Amygdala (tissue), 56 donors: Measurements from ENCODE around the gene CCDC102A.

ENCODE experiments used
- DNase-seq, 56 donors: peaks; one replicate each; lab custom pipeline; 2025; lab: John Stamatoyannopoulos, UW

The CCDC102A gene

DNA sequence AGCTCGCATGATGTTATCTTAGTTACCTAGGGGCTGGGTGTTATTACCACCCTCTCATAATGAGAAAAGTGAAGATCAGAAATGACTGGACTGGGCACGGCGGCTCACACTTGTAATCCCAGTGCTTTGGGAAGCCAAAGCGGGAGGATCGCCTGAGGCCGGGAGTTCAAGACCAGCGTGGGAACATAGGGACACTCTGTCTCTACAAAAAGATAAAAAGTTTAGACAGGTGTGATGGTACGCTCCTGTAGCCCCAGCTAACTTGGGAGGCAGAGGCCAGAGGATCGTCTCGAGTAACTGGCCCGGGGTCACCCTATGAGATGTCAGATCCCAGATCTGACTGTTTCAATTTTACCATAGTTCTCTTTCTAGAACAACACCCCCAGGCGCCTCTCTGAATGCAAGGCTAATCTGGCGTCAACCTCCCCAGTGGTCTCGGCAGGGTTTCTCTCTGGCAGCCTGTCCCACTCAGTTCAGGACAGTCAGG lies 1.9 kb upstream of the CCDC102A start:
- DNase-seq, result no peak

DNA sequence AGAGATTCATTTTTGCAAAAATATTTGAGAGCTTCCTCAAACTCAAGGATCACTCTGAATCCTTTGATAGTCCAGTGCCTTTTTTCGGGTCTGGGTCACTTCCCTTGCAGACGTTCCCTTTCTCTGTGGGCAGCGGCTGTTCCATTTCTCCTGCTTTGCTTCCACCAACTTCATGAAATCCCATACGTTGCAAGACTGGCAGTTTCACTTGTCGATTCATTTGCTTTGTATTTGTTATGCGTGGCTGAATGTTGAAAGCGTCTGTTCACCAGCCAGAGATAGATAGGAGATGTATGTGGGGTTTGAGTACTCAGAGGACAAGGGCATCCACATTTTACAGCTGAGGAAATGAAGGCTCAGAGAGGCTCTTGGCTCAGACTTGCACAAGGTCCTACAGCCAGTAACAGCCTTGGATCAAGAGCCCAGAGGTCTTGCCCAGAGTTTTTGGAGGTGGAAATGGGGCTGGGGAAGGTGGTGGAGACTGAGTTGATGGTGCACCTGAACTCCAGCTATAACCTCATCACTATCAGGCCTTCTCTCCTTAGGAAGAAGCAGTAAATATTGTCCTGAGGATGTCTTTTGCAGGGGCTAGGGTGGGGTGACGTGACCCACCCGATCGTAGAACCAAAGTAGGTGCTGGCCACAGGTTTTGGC lies 1.3 kb upstream of the CCDC102A start:
- peak in 2 of 56 donors; percentile 18 to 44 for DNase-seq

DNA sequence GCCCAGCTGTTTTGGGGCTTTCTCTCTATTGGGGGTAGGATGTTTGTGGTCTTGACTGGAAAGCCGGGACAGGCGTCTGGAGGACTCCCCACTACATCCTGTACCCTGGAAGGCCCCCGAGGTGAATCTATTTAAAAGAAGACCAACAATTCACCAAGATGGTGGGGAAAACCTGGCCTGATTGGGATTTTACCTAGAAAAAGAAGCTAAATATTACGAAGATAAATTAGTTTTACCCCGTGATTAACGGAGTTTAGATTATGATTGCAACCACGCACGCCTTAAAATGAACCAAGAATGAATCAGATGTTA lies 779 bp upstream of the CCDC102A start:
- no peak for DNase-seq

DNA sequence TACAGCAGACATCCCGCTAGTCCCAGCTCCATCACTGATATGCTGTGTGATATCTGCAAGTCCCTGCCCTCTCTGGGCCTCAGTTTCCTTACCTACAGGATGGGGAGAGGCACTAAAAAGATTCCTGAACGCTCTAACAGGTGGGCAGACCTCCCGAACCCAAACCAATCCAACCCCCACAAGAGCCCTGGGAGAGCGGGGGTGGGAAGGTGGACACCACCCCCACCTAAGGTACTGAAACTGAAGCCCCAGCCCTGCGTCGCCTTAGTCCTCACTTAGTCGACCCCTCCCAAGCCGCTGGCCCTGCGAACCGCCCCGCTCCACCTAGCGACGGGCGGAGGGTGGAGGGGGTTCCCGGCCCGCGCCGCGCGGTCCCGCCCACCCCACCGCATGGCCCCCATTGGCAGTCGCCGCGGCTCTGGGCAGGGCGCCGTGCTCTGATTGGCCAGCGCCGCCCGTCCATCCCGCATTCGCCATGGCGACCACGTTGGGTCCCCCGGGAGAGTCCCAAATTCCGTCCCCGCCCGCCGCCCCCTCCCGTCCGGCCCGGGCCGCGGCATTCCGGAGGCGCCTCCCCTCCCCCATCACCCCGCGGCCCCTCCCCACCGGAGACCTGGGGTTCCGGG lies 578 bp downstream of the CCDC102A start:
- DNase-seq, result peak in 53 of 56 donors; percentile 15 to 98 (median 73)

DNA sequence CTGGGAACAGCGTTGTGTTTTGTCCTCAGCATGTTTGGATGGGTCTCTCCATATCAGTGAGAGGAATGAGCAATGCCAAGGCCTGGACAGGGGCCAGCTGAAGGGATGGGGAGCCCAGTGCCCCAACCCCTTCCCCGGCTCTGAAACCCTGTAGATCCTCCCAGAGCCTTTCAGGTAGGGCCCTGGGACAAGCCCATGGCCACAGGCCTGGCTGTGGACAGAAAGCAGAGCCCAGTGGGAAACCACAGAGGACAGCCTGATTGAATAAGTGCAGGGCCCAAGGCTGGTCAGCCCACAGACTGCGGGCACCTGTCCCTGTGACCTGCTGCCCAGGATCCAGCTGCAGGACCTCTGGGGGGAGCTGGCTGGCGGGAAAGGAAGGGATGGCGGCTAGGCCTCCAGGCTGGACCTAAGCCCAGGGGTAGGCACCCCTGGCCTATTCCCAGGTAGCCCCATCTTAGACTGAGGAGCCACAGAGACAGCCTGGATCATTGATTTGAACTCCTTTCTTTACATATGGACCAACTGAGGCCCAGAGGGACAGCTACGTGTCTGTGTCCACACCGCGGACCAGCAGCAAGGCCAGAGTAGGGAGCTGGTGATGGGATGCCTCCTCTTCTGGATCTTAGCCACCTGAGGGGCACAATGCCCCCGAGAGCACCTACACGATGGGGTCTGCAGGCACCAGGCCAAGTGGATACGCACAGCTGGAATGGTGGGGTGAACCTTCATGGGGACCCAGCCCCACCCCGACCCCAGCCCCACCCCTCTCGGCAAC lies 1.3 kb downstream of the CCDC102A start:
- no peak for DNase-seq

DNA sequence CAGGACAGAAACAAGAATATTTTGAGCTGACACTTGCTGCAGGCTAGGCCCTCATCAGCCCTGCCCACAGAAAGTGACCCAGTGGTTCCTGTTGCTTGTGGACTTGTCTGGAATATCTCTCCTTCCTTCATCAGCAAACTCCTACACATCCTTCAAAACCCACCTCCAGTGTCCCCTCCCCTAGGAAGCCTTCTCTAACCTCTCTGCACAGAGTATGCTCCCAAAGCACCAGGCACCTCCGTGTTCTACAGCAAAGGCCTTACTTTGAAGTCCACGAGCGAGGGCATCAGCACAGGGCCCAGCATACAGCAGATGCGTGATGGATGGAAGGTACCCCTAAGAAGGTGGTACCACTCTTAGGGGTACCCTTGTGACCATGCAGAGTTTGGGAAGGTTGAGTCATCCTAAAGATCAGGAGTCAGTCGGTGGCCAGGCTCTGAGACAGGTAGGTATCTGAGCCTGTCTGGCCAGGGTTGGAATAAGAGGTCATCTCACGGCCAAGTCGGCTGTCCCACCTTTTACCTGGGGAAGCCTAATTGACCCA lies 2.0 kb downstream of the CCDC102A start:
- no peak for DNase-seq

DNA sequence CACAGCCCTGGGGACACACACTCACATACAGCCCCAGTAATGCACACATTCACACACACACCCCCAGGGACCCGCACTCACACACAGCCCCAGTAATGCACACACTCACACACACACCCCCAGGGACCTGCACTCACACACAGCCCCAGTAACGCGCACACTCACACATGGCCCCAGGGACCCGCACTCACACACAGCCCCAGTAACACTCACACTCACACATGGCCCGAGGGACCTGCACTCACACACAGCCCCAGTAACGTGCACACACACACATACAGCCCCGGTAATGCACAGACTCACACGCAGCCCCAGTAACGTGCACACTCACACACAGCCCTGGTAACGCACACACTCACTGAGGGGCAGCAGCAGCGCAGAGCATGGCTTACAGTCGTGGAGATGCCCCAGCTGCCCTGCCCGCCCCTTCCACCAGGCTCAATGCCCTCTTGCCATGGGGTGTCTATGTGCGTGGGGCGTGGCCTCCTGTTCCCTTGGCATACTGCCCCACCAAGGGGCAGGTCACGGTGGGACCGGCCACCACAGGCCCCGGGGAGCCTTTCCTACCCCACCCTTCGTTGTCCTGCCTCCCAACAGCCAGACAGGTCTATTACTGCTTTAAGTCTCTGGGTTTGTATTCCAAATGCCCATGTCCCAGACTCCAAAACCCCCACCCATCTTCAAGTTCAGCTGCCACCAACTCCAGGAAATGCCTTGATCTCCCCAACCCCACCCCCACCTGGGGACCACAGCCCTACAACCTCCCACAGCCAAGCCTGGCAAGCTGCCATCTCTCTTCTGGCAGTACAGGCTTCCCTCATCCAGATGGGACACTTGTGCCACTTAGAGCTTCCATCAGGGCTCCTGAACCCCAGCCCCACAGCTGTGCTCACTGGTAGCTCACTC lies 2.7 kb downstream of the CCDC102A start:
- DNase-seq, result peak in 1 of 56 donors; percentile 35

DNA sequence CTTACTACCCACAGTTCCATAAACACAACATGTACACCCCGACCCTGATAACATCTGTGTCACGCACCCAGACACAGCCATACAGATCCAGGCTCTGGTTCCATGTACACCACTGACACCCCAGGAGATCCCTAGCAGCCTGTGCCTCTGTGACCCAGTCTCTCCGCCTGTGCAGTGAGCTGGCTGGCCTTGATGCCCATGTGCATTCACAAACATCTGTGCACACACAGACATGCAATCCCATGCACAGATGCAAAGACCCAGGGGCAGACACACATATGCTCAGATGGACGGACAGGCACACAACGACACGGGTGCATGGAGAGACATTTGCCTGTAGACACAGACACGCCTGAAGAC lies 4.1 kb downstream of the CCDC102A start:
- DNase-seq, result no peak

DNA sequence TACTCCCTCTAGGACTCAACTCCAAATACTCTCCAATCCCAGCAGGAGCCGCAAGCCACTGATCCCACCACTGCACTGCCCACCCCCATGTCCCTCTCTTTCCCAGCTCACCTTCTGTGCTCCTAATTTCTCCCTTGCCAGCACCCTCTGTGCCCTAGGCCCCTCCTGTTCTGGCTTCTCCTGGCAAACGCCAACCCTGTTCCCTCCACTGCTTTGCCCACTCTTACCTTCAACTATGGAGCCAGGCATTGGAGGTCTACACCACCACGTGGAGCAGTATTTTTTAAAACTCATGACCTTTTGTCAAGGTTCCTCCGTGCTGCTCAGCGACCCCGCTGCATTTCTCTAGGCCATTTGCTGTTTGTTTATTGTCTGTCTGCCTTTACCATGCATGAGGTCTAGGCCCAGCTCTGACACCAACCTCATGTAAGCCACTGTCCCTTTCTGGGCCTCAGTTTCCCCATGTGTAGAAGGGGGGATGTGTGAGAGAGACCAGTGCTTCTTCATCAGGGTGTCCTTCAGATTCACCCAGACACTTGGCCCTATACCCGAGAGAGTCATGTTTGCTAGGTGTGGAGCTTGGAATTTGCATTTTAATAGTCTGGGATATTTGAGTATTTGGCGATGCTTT lies 4.6 kb downstream of the CCDC102A start:
- DNase-seq, result no peak

DNA sequence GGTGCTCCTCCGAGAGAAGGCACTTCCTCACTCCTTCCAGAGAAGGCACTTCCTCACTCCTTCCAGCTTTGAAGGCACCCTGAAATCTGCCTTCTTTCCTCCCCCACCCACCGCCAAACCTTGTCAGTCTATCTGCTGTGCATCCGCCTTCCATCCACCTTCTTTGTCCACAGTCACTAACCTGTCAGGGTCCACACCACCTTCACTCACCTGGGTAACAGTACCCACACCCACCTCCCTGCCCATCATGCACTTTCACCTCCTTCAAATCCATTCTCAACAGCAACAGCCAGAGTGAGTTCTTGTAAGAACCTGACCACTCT lies 5.2 kb downstream of the CCDC102A start:
- no peak for DNase-seq

DNA sequence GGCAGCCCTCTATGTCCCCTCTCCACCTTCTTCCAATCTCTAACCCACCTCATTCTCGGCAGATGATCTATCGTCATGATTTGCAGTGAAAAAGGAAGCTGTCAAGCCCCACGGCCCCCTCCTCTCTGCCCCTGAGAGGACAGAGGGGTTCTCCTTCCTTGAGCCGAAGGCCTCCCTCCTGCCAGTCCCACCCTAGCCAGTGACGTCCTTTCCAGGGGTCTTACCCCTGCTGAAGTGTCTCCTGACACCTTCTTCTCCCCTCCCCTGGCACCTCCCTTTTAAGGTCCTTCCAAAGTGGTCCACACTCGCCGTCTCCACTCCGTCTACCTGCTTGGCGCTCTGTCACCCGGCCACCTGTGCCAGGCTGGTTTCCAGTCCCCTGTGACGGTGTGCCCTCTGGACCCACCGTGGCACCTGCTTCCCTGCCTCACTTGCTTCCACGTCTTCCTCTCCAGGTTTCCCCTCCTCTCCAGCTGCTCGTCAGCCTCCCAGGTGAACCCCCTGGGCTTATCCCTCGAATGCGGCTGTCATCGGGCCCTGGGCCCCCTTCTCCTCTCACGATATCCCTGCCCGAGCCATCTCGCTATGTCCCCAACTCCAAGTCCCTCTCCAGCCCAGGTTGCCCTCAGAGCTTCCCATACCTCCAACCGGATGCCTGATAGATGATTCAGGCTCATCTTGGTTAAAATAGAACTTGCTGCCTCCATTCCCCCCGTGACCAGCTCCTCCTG lies 5.7 kb downstream of the CCDC102A start:
- DNase-seq, result no peak

DNA sequence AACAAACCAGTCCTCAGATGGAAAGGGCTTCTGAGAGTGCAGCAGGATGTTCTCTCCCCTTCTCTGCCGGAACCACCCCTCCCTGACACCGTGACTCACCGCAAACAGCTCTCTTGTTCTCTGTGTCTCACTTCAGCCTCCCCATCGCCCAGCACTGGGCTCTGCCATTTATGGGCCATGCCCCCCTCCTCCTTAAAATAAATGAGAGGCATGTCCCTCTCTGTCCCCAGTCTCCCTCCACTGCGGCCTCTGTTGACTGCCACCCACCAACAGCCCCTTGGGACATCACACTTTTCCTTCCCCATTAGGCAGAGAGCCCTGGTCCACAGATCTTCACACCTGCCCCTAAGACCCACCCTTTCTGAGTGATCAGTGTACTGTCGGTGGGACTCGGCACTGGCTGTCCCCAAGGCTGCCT lies 6.3 kb downstream of the CCDC102A start:
- no peak for DNase-seq

DNA sequence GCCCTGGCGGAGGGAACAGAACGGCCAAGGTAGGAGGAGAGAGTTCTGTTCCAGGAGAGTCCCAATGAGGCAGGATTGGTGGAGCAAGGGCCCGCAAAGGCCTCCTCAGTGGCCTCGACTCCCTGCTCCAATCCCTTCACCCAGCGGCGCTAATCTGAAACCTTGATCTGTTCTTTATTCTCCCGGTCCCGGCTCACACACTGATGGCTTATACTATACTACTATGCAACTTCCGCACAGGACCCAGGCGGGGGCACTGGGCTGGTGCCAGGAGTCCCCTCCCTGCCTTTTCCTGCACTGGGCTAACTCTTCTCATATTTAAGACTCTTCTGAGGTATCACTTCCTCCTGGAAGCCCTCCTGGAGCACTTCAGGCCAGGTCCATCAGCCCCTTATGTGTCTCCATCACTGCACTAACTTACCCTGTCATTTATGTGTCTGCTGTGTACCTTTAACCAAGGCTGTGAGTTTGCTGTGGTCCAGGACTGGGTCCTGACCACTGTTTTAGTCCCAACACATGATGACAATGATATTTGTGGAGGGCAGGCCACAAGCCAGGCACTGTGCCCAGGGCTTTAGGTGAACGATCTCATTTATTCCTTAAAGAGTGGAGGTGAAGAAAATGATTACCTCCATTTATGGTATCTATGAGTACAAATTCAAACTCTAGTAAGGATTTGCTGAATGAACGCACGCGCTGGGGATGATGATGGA lies 6.8 kb downstream of the CCDC102A start:
- DNase-seq, result no peak

DNA sequence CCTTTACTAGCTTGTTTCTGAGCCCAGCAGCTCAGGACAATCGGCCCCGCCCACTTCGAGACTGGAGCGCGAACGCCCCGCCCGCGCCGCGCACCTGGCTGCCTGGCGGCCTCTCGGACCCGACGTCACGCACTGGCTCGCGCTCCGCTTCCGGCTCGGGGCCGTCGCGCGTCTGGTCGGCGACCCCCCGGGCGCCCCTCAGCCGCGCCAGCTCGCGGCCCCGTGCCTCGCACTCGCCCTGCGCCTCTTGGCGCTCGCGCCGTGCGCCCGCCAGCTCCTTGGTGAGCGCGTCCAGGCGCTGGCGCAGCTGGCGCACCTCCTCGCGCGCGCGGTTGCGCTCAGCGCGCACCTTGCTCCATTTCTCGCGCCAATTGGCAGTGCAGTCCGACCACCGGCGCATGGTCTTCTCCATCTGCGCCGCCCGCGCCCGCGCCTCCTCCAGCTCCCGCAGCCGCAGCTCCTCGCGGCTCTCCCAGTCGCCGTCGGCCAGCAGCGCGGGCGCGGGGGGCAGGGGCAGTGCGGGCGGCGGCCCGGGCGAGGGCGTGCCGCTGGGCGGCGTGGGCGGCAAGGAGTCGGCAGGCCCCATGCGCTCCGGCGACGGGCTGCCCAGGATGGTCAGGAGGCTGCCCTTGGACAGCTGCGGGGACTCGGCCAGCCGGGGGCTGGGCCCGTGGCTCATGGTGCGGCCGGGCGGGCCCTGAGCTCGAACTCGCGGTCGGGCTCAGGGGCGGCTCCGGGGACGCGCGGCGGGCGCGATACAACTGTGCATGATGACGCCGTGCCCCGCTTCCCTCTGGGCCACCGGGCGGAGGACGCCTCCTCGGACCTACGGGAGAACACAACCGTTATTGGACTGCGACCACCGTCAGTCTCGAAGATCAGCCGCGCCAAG lies 7.6 kb downstream of the CCDC102A start:
- no peak for DNase-seq

DNA sequence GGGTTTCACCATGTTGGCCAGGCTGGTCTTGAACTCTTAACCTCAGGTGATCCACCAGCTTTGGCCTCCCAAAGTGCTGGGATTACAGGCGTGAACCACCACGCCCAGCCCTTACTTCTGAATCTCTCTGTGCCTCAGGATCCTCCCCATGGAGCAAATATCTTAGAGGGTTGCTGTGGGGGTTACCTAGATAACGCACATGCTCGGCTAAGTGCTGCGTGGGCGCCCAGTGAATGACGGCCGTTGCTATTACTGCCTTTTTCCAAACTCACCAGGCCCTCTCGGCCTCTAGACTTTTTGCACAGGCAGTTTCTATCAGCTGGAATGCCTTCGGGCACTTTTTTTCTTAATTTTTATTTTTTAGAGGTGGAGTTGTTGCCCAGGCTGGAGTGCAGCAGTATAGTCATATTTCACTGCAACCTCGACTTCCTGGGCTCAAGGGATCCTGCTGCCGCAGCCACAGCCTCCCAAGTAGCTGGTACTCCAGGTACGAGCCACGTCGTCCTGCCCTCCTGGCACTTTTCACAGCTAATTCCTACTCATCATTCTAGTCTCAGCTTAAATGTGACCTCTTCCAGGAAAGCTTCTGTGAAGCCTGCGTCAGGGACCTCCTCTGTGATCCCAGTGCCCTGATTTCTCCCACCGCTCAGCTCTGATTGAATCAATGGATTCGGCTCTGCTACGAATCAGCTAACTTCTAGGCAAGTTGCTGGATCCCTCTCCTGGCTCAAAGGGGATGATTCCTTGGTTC lies 8.6 kb downstream of the CCDC102A start:
- DNase-seq, result no peak

DNA sequence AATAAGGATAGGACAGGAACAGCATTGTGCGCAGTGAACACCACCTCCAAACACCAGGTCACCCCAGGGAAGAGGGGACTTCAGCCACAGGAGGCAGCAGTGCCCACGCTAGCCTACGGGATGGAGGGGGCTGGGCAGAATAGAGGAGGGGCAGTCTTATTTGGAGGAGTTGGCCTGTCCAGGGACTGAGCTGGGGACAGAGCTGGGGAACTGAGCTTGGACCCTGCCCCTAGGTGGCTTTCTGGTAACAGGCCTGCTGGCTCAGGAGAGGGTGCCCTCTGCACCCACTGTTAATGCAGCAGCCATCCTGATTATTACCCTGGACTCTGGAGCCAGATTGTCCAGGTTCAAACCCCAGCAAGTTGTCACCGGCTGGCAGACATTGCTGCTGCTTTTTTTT lies 9.3 kb downstream of the CCDC102A start:
- DNase-seq, result no peak

DNA sequence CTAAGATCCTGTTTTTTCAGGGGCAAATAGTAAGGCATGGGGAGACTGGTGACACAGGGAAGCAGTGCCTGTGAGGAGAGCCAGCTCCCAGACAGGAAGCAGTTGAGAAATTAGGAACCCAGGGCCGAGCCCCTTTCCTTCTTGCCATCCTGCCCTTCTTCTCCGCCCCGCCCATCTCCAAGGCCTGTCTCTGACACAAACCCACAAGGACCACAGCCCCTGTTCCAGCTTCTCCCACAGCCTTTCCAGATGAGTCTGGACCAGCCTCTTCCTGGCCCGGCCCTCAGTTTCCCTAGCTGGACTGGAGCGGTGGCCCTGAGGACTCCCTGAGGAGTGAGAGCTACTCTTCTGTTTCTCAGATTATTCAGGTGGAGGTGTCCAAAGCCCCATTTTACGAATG lies 9.9 kb downstream of the CCDC102A start:
- no peak for DNase-seq
